ENCODE measurements around the gene ACAP1.

Gene ACAP1

DNA sequence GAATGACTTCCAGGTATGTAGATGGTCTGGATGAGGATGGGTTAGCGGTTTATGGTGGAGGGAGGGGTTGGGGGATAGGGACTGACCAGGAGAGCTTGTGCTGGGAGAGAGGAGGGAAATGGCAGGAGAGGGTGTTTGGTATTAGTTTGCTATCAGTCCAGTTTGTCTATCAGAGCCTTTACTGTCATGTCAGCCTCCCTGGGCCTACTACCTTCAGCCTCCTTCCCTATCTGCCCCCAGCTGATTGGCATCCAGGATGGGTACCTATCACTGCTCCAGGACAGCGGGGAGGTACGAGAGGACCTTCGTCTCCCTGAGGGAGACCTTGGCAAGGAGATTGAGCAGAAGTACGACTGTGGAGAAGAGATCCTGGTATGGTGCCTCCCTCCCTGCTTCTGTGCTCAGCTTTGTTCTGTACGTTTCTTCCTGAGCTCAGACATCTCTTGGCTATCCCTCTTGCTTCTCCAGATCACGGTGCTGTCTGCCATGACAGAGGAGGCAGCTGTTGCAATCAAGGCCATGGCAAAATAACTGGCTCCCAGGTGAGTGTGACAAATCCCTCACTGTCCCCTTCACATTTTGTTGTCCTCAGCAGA lies 25.1 kb upstream of the ACAP1 start:
- no peak for DNase-seq (ENCODE audit: low read depth, low spot score)

- no peak for DNase-seq (ENCODE audit: low read depth, low spot score)
Observed at GRCh38 chr17:7312432-7313087, 23.8 kb upstream of the ACAP1 start.

DNA sequence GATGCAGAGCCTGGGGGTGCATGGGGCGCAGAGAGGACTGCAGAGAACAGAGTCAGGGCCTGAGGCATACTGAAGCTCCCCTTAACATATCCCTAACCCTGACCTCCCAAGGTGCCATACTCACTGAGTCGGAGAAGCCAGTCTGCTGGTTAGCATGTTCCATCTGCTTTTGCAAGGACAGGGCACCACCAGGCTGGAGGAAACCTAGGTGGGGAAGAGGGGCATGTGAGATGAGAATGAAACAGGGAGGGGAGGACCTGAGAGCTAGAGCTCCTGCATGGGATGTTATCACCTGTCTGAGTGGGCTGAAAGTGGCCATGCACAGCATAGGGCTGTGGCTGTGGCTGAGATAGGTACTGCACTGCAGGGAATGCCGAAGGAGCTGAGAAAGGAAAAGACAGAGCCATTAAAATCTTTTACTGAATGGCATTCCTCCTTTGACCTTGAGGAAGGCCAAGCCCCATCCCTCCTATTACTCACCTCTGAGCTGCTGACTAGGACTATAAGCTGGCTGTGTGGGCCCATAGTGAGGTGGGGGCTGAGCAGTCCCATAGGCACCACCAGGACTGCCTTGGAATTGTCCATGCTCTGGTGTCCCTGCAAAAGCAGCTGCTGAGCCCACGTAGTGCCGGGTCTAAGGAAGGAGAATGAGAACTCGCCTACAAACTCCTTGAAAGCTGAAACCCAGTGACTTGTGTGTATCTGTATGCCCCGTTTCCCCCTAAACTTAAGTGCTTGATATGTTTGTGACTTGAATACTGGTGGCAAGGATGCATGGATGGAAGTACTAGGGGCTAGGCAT lies 23.0 kb upstream of the ACAP1 start:
- no peak for DNase-seq (ENCODE audit: low read depth, low spot score)

- no peak for DNase-seq (ENCODE audit: low read depth, low spot score)
Observed at GRCh38 chr17:7313890-7314718, 22.2 kb upstream of the ACAP1 start.

GRCh38 chr17:7314719-7315569 lies 21.4 kb upstream of the ACAP1 start, which contains the start of gene GPS2:
Gene GPS2 (minus strand): TSS chr17:7315360. CDS start chr17:7315052, 308 bp downstream.
- peak; percentile 92 for DNase-seq (ENCODE audit: low read depth, low spot score)

- no peak for DNase-seq (ENCODE audit: low read depth, low spot score)
Observed at GRCh38 chr17:7315570-7316235, 20.6 kb upstream of the ACAP1 start.

DNA sequence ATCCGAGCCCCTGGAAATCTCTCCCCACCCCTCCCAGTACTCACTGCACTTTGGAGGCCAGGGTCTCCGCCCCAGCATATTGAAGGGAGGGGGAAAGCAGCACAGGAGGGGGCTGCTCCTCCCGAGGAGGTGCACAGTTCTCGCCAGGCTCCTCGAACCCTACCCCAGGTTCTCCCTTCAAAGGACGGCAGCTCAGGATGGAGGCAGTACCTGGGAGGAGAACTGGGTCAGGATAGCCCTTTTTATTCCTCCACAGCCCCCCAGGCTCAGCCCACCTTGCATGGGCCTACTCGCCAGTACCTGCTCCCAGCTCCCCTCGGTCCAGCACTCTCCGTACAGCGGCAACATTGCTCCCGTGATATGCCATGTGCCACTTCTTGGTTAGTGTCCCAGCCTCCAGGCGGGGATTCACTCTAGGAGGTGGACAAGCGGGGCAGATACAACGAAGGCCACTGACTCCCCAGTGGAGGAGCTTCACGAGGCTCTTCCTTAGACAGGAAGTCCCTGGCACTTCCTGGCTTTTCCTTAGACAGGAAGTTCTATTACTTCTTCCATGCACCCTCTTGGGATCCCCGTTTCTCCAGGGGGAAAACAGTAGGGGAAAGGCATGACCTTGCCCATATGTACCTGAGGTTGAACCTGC lies 19.0 kb upstream of the ACAP1 start:
- DNase-seq (ENCODE audit: low read depth, low spot score): no peak

DNA sequence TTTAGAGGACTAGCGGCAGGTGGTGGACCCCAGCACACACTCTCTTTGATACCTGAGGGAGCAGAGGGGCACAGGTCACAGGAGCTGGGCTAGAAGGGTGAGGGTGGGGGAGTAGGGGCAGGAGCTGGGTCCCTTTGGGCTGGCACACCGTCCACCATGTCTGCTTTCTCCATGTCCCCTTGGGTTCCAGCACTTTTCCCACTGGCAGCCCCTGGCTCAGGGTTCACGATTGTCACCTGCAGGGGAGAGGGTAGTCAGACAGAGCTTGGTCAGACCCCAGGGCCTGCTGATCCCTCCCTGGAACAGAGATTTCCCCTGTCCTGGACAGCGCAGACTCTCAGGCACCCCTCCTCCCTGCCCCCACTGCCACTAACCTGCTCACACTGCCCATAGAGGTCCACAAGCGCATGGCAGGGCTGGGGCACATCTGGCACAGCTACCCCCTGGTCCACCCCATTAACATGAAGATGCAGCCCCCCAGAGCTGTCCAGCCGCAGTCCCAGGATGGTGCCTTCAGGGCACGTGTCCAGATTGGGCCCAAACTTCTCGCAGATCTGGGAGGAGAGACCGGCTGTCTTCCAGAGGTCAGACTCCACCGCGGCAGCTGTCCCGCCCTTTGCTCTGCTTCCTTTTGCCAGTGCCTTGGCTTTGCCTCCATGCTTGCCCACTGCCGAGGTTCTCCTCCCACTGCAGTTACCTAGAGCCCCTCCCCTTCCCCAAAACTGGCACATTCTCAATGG lies 18.0 kb upstream of the ACAP1 start:
- DNase-seq (ENCODE audit: low read depth, low spot score): no peak

DNA sequence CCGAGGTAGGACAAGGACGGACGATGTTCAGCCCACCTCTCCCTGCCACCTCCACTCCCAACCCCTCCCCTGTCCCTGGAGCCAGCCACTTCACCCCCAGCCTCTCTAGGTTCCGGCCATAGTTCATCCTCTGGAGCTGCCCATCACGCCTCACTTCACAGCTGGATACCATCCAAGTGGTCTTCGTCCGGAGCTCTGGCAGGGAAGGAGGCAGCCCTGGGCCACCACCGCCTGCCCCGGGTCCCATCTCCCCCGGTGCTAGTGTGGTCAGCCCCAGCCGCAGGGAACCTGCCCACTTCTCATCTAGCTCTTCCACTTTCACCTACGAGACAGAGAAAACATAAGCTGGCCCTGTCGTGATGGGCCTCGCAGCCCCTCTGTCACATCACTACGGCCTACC lies 14.9 kb upstream of the ACAP1 start:
- no peak for DNase-seq (ENCODE audit: low read depth, low spot score)

- DNase-seq (ENCODE audit: low read depth, low spot score): no peak
Observed at GRCh38 chr17:7322520-7323194, 13.7 kb upstream of the ACAP1 start.

GRCh38 chr17:7323731-7324437 lies 12.4 kb upstream of the ACAP1 start:
- DNase-seq (ENCODE audit: low read depth, low spot score): peak; percentile 28

DNA sequence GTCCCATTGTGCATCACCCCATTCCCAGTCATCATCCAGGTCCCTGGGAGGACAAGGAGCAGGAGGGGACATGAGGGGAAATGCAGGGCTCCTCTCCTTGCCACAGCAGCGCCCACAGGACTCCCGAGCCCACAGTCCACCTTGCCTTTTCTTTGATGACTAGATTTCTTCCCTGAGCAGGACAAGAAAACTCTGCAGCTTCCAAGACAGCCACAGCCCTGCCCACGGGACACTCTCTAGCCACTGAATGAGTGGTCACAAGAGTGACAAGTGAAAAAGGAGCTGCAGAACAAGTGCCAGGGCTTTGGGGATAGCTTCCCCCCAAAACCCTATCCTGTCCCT lies 11.9 kb upstream of the ACAP1 start:
- no peak for DNase-seq (ENCODE audit: low read depth, low spot score)

- no peak for DNase-seq (ENCODE audit: low read depth, low spot score)
Observed at GRCh38 chr17:7325031-7325528, 11.2 kb upstream of the ACAP1 start.

- no peak for DNase-seq (ENCODE audit: low read depth, low spot score)
Observed at GRCh38 chr17:7326186-7326585, 10.1 kb upstream of the ACAP1 start.

GRCh38 chr17:7327056-7327455 lies 9.3 kb upstream of the ACAP1 start:
- DNase-seq (ENCODE audit: low read depth, low spot score): no peak

DNA sequence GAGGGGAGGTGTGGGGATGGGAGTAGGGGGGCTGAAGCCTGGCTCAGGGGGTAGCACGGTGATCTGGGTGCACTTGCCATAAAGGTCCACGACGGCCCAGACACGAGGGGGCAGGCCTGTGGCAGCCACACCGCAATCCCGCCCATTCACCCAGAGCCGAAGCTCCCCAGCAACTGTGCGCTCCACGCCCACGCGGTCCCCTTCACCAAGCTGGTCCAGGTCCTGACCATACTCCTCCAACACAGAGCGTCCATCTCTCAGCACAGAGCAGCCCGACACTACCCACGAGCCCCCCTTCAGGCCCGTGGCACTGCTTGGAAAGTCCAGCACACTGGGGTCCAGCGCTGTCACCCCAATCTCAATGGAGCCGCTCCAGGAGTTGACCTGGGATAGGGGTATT lies 8.8 kb upstream of the ACAP1 start:
- DNase-seq (ENCODE audit: low read depth, low spot score): no peak

GRCh38 chr17:7328009-7328408 lies 8.3 kb upstream of the ACAP1 start:
- DNase-seq (ENCODE audit: low read depth, low spot score): no peak

DNA sequence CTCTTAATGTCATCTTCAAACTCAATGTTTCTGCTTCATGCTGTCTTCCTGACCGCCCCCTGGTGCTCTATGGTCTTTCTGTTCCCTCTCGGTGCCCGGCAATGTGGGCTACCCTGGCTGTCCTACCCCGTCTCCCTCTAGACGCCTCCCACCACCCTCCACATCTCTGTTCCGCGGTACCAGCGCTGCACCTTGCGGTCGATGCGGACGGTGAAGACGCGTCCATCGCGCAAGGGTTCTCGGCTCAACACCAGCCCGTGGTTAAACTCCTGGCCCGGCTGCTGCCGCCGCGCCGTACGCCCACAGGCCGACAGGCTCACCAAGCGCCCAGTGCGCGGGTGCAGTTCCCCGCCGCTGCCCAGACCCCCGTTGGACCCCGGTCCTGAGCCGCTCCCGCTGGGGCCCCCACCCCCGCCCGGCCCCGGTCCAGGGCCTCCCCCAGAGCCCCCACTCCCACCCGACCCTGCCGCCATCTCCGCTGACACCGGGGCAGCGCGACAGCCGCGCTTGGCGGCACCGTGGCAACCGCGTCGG lies 7.4 kb upstream of the ACAP1 start, which contains the start of gene NEURL4:
Gene NEURL4, minus strand, starts transcription at position 496 of the 534 bp plus-strand sequence. Its CDS starts 23 bp downstream, at position 473.
- no peak for DNase-seq (ENCODE audit: low read depth, low spot score)

All from activated CD4-positive, CD25-positive, alpha-beta regulatory T cell treated with anti-CD3 and anti-CD28 coated beads, Interleukin-2, amount 50 U/mL, for 16 hours (primary cell).